HEK293 (cell line): ENCODE results near the gene CAMK2D.

Experiments
- CTCF ChIA-PET: fragments of 350-600 bp; formaldehyde crosslinking; extraction: SDS; loops from one replicate; lab custom pipeline; 2021; ENCODE audit warnings: antibody characterized with exemption; lab: Yijun Ruan, JAX
- POLR2A ChIA-PET: fragments of 300-600 bp; formaldehyde crosslinking; extraction: SDS; loops from one replicate; lab custom pipeline; 2020; ENCODE audit warnings: antibody characterized with exemption, inconsistent platforms; lab: Yijun Ruan, JAX
- H3K27ac ChIP-seq: fragments of 200-500 bp; sonication (Bioruptor generic); 2 replicates; pipeline ENCODE4 v1.5.1; 2014; ENCODE audit warnings: low read depth, low read length, control low read depth, inconsistent platforms; ENCODE audit errors: extremely low read depth
- H3K36me3 ChIP-seq, 2 experiments: fragments of 200-500 bp in 1 of 2; sonication (Bioruptor generic) in 1 of 2; 1 replicate in 1 of 2; 2 replicates in 1 of 2; pipeline ENCODE4 v1.5.1; 2014 to 2017; ENCODE audit warnings: inconsistent platforms in 2 of 2, low read length in 2 of 2; ENCODE audit not compliant: control insufficient read depth in 2 of 2, insufficient read depth in 1 of 2
- H3K4me1 ChIP-seq: fragments of 200-500 bp; sonication (Bioruptor generic); 2 replicates; pipeline ENCODE4 v1.5.1; 2014; ENCODE audit warnings: mild to moderate bottlenecking, low read length, inconsistent platforms; ENCODE audit not compliant: control insufficient read depth, insufficient read depth
- H3K4me3 ChIP-seq: 2 replicates; pipeline ENCODE4 v1.5.1; 2011; ENCODE audit warnings: low read depth, mild to moderate bottlenecking, control low read depth, low read length, moderate library complexity
- H3K9me3 ChIP-seq: fragments of 200-500 bp; sonication (Bioruptor generic); 2 replicates; pipeline ENCODE4 v1.5.1; 2014; ENCODE audit warnings: low read depth, low read length, inconsistent platforms; ENCODE audit not compliant: control insufficient read depth, insufficient read depth
- PBX3 ChIP-seq: sonication (generic); formaldehyde crosslinking; IDR thresholded peaks from 2 replicates; pipeline ENCODE4 v1.8.1; 2022; ENCODE audit warnings: mild to moderate bottlenecking, moderate library complexity, missing genetic modification reagents
- REST ChIP-seq: fragments of 450-650 bp; formaldehyde crosslinking; IDR thresholded peaks from 2 replicates; pipeline ENCODE4 v1.5.1; 2016; ENCODE audit warnings: missing biosample characterization, missing genetic modification characterization
- ZBTB17 ChIP-seq: fragments of 450-650 bp; formaldehyde crosslinking; IDR thresholded peaks from 2 replicates; pipeline ENCODE4 v1.5.1; 2016; ENCODE audit warnings: missing biosample characterization, missing genetic modification characterization
- ZBTB20 ChIP-seq: fragments of 450-650 bp; formaldehyde crosslinking; IDR thresholded peaks from 2 replicates; pipeline ENCODE4 v1.5.1; 2016; ENCODE audit warnings: missing biosample characterization, missing genetic modification characterization
- ZBTB48 ChIP-seq: fragments of 450-650 bp; formaldehyde crosslinking; IDR thresholded peaks from 2 replicates; pipeline ENCODE4 v1.5.1; 2016; ENCODE audit warnings: missing biosample characterization, missing genetic modification characterization
- ZNF140 ChIP-seq: fragments of 450-650 bp; formaldehyde crosslinking; IDR thresholded peaks from 2 replicates; pipeline ENCODE4 v1.5.1; 2016; ENCODE audit warnings: missing biosample characterization, missing genetic modification characterization
- ZNF146 ChIP-seq: fragments of 450-650 bp; formaldehyde crosslinking; IDR thresholded peaks from 2 replicates; pipeline ENCODE4 v1.5.1; 2016; ENCODE audit warnings: missing biosample characterization, missing genetic modification characterization
- ZNF175 ChIP-seq: fragments of 450-650 bp; formaldehyde crosslinking; IDR thresholded peaks from 2 replicates; pipeline ENCODE4 v1.5.1; 2016; ENCODE audit warnings: missing biosample characterization, missing genetic modification characterization
- ZNF19 ChIP-seq: fragments of 450-650 bp; formaldehyde crosslinking; IDR thresholded peaks from 2 replicates; pipeline ENCODE4; 2016; ENCODE audit warnings: missing biosample characterization, missing genetic modification characterization, low read depth
- ZNF274 ChIP-seq, 2 experiments: fragments of 200-500 bp in 1 of 2; fragments of 450-650 bp in 1 of 2; sonication (Bioruptor generic) in 1 of 2; formaldehyde crosslinking in 1 of 2; IDR thresholded peaks; 2 replicates each; pipeline versions ENCODE4 v1.5.1 to v1.6.1; 2014 to 2016; ENCODE audit warnings: borderline replicate concordance in 1 of 2, inconsistent platforms in 1 of 2, low read length in 1 of 2, missing biosample characterization in 1 of 2, missing genetic modification characterization in 1 of 2
- ZNF391 ChIP-seq: fragments of 450-650 bp; formaldehyde crosslinking; IDR thresholded peaks from 2 replicates; pipeline ENCODE4 v1.5.1; 2016; ENCODE audit warnings: low read depth, missing biosample characterization, missing genetic modification characterization, borderline replicate concordance
- ZNF404 ChIP-seq: fragments of 450-650 bp; formaldehyde crosslinking; IDR thresholded peaks from 2 replicates; pipeline ENCODE4 v1.5.1; 2017; ENCODE audit warnings: missing biosample characterization, missing genetic modification characterization
- ZNF423 ChIP-seq: fragments of 450-650 bp; formaldehyde crosslinking; IDR thresholded peaks from 2 replicates; pipeline ENCODE4 v1.5.1; 2016; ENCODE audit warnings: missing biosample characterization, missing genetic modification characterization
- ZNF544 ChIP-seq: fragments of 450-650 bp; formaldehyde crosslinking; IDR thresholded peaks from 2 replicates; pipeline ENCODE4 v1.5.0; 2017; ENCODE audit warnings: missing biosample characterization, missing genetic modification characterization
- ZNF585B ChIP-seq: fragments of 450-650 bp; formaldehyde crosslinking; IDR thresholded peaks from 2 replicates; pipeline ENCODE4 v1.5.1; 2016; ENCODE audit warnings: missing biosample characterization, missing genetic modification characterization
- ZNF624 ChIP-seq: fragments of 450-650 bp; formaldehyde crosslinking; IDR thresholded peaks from 2 replicates; pipeline ENCODE4 v1.5.1; 2017; ENCODE audit warnings: missing biosample characterization, missing genetic modification characterization
- ZNF704 ChIP-seq: fragments of 450-650 bp; formaldehyde crosslinking; IDR thresholded peaks from 2 replicates; pipeline ENCODE4 v1.5.1; 2016; ENCODE audit warnings: missing biosample characterization, missing genetic modification characterization
- ZNF707 ChIP-seq: fragments of 450-650 bp; formaldehyde crosslinking; IDR thresholded peaks from 2 replicates; pipeline ENCODE4 v1.5.1; 2016; ENCODE audit warnings: missing biosample characterization, missing genetic modification characterization
- ZNF76 ChIP-seq: fragments of 450-650 bp; formaldehyde crosslinking; IDR thresholded peaks from 2 replicates; pipeline ENCODE4; 2016; ENCODE audit warnings: low read depth, missing biosample characterization, missing genetic modification characterization, borderline replicate concordance
- ZNF768 ChIP-seq: fragments of 450-650 bp; formaldehyde crosslinking; IDR thresholded peaks from 2 replicates; pipeline ENCODE4 v1.5.1; 2018; ENCODE audit warnings: missing biosample characterization, mild to moderate bottlenecking, missing genetic modification characterization
- ZNF792 ChIP-seq: fragments of 450-650 bp; formaldehyde crosslinking; IDR thresholded peaks from 2 replicates; pipeline ENCODE4 v1.5.1; 2016; ENCODE audit warnings: missing biosample characterization, missing genetic modification characterization

The CAMK2D gene

DNA sequence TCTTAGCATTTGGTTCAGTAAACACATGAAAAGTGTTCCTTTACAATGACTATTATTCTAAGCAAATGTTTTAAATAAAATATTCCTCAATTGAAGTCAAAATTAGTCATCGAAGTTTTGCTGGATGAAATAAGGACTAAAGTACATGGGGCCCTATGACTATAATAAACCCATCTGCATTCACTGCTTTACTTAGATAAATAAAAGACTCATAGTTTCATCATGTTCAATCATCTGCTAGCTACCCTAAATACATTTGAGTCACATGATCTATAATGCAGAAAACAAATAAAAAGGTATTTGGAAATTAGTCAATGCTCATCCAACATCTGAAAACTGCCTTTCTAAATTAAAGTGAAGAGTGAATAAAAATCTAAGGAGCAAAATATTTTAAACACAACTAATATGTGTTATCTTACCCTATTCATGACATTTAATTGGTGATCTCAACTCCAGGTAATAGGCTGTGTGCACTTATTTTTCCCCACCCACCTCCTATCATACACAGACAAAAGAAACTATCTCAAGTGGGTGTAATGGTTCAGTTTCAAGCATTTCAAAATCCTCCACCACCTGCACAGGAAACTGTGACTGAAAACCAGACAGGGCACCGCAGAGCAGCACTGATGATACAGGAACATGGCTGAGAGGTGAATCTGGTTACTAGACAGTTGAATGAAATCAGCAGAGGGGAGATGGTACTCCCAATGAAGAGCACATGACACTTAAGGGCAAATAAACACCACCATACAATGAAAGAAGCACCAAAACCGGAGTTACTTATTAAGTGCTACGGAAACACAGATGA, 78.6 kb downstream of the CAMK2D start (continued):
- TF ChIP-seq REST (tag by site-specific recombination): no peak
- no peak for TF ChIP-seq ZNF175 (tag by site-specific recombination)
- no peak for TF ChIP-seq ZBTB17 (tag by site-specific recombination)
- TF ChIP-seq ZNF391 (tag by site-specific recombination): no peak

DNA sequence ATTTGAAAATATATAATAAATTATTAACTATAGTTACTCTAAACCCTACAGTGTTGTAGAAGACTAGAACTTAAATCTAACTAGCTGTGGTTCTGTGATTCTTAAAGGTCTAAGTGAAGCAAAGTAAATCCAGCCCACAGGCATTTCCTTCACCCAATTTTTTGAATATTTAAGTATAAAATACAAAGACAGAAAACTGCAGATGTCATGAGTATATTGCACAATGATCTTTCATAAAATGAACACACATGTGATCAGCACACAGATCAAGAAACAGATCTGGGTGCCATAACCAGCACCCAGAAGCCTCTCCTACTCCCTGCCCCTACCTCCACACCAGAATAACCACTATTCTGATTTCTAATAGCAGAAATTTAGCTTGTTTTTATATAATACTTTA, 82.9 kb downstream of the CAMK2D start:
- H3K27ac ChIP-seq: no peak overlapping the region
- H3K36me3 ChIP-seq: no peaks in the 10 kb centered on the region
- CTCF ChIA-PET: no interaction called here
- no peak for TF ChIP-seq ZNF76 (tag by site-specific recombination)
- TF ChIP-seq ZNF624 (tag by site-specific recombination): no peak
- TF ChIP-seq ZNF140: no peak
- TF ChIP-seq ZNF792: no peak
- no peak for TF ChIP-seq ZNF146
- no peak for TF ChIP-seq ZNF175 (tag by site-specific recombination)
- TF ChIP-seq ZNF768 (tag by site-specific recombination): no peak
- no peak for TF ChIP-seq ZNF19 (tag by site-specific recombination)
- no peak for TF ChIP-seq ZNF704
- no peak for TF ChIP-seq ZNF544 (tag by site-specific recombination)
- TF ChIP-seq ZNF707 (tag by site-specific recombination): no peak
- no peak for TF ChIP-seq ZBTB20 (tag by site-specific recombination)
- no peak for TF ChIP-seq ZNF274 (IDR thresholded peaks at IDR 0.05; ENCODE audit: low read length)
- no peak for TF ChIP-seq ZNF274 (tag by site-specific recombination; IDR thresholded peaks at IDR 0.05; ENCODE audit: borderline replicate concordance)
- TF ChIP-seq ZNF423: no peak
- no peak for TF ChIP-seq ZNF404
- no peak for TF ChIP-seq PBX3 (CRISPR knock-in tag)
- no peak for TF ChIP-seq ZNF585B (tag by site-specific recombination)
- no peak for TF ChIP-seq ZBTB48
- POLR2A ChIA-PET: interaction anchor here (0.6 kb wide), 1 partner anchor 18 kb away, joined by 3 read pairs; no protein-coding TSS in a partner anchor
- no peaks in the 10 kb centered on the region for H3K9me3 ChIP-seq
- H3K4me1 ChIP-seq: peaks cover 4% of the 10 kb centered on the region
- H3K4me3 ChIP-seq: no peak overlapping the region
